ENCODE measurements around the gene ZNF804A. TPM values are rescaled to one million over a fixed set of nuclear protein-coding genes. Genes with fewer than 3 reads are reported as not detected.

Gene ZNF804A
- total and polyA plus RNA-seq, 4 donors, result 0.17 to 0.52 (median 0.26) TPM

DNA sequence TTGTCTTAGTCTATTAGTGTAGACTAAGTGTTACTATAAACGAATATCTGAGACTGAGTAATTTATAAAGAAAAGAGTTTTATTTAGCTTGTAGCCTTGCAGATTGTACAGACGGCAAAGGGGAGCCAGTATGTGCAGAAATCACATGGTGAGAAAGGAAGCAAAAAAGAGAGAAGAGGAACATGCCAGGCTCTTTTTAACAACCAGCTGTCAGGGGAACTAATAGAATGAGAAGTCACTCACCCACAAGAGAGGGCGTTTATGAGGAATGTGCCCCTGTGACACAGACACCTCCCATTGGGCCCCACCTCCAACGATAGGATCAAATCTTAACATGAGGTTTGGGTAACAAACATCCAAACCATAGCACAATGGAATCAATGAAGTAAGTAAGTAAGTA is 20.6 kb upstream of the ZNF804A start:
- 26 to 37% methylated on average over 4 of the region's 4 CpGs for WGBS, 2 donors
- H3K27ac ChIP-seq (ENCODE audit: low read depth in 1 of 2, low read length in 1 of 2), result no peak overlapping the region
- H3K4me3 ChIP-seq, result no peak overlapping the region
- TF ChIP-seq, protein P1, sequence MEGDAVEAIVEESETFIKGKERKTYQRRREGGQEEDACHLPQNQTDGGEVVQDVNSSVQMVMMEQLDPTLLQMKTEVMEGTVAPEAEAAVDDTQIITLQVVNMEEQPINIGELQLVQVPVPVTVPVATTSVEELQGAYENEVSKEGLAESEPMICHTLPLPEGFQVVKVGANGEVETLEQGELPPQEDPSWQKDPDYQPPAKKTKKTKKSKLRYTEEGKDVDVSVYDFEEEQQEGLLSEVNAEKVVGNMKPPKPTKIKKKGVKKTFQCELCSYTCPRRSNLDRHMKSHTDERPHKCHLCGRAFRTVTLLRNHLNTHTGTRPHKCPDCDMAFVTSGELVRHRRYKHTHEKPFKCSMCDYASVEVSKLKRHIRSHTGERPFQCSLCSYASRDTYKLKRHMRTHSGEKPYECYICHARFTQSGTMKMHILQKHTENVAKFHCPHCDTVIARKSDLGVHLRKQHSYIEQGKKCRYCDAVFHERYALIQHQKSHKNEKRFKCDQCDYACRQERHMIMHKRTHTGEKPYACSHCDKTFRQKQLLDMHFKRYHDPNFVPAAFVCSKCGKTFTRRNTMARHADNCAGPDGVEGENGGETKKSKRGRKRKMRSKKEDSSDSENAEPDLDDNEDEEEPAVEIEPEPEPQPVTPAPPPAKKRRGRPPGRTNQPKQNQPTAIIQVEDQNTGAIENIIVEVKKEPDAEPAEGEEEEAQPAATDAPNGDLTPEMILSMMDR (IDR thresholded peaks at IDR 0.05; ENCODE audit: control extremely low read depth, extremely low read depth), result no peak
- DNase-seq (no peak), ATAC-seq (ENCODE audit: insufficient read depth, low FRiP score) (no peak)
- no peaks in the 10 kb centered on the region for H3K4me1 ChIP-seq (ENCODE audit: control insufficient read depth in 5 of 5, insufficient read depth in 5 of 5, low read length in 5 of 5)
- H3K9me3 ChIP-seq (ENCODE audit: control insufficient read depth in 4 of 4, insufficient read depth in 3 of 4, low read length in 3 of 4), result no peaks in the 10 kb centered on the region
- H3K27me3 ChIP-seq (ENCODE audit: control insufficient read depth in 3 of 3, insufficient read depth in 3 of 3, low read length in 2 of 3), result no peaks in the 10 kb centered on the region
- H3K9ac ChIP-seq (ENCODE audit: insufficient read depth in 1 of 2, low read length in 2 of 2), result no peak overlapping the region
- H3K36me3 ChIP-seq (ENCODE audit: control insufficient read depth in 4 of 4, insufficient read depth in 4 of 4, low read length in 4 of 4), result no peaks in the 10 kb centered on the region

DNA sequence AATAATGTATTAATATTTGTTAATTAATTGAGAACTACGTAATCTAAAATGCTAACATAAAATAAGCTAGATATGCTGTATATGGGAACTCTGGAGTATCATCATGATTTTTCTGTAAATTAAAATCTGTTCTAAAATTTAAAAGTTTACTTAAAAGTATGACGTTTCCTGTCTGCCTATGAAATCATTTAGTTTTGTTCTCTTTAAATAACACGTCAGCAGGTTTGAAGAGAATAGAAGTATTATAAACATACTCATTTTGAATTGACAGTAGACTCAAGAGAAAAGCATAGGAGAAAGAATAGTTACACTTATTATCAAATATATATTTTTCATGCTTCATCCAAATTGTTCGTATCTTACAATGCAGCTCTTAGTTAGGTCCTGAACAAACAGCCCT is 19.1 kb upstream of the ZNF804A start:
- Histone ChIP-seq H3K4me1 (ENCODE audit: control insufficient read depth in 5 of 5, insufficient read depth in 5 of 5, low read length in 5 of 5) (no peaks in the 10 kb centered on the region), H3K36me3 (ENCODE audit: control insufficient read depth in 4 of 4, insufficient read depth in 4 of 4, low read length in 4 of 4) (no peaks in the 10 kb centered on the region), H3K4me3 (no peak overlapping the region), H3K9me3 (ENCODE audit: control insufficient read depth in 4 of 4, insufficient read depth in 3 of 4, low read length in 3 of 4) (no peaks in the 10 kb centered on the region), H3K27me3 (ENCODE audit: control insufficient read depth in 3 of 3, insufficient read depth in 3 of 3, low read length in 2 of 3) (no peaks in the 10 kb centered on the region), H3K9ac (ENCODE audit: insufficient read depth in 1 of 2, low read length in 2 of 2) (no peak overlapping the region), H3K27ac (ENCODE audit: low read depth in 1 of 2, low read length in 1 of 2) (no peak overlapping the region)
- no peak for ATAC-seq (ENCODE audit: insufficient read depth, low FRiP score)
- 80 to 89% methylated on average over 4 of the region's 4 CpGs for WGBS, 2 donors
- TF ChIP-seq, protein P1 (IDR thresholded peaks at IDR 0.05; ENCODE audit: control extremely low read depth, extremely low read depth), result no peak
- DNase-seq, result no peak

DNA sequence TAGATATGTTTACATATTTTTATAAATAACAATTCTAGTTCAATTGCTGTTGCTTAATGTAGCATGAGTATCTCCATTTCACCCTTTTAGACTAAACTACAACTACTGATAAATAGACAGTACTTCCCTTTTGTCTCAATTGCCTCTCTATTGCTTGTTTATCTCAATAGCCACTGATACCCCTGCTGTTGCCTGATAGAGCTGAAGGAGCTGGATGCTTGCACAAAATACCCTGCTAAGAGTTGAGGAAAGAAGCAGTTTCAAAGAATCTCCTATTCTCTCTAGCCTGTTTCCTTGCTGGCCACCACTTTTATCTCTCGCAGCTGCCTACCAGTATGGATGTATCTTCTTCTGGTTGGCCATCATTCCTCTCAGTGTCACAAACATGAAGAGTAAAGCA is 16.9 kb upstream of the ZNF804A start:
- TF ChIP-seq, protein P1 (IDR thresholded peaks at IDR 0.05; ENCODE audit: control extremely low read depth, extremely low read depth), result no peak
- ATAC-seq (ENCODE audit: insufficient read depth, low FRiP score) (no peak), DNase-seq (no peak)
- no peaks in the 10 kb centered on the region for H3K4me1 ChIP-seq (ENCODE audit: control insufficient read depth in 5 of 5, insufficient read depth in 5 of 5, low read length in 5 of 5)
- H3K9me3 ChIP-seq (ENCODE audit: control insufficient read depth in 4 of 4, insufficient read depth in 3 of 4, low read length in 3 of 4), result no peaks in the 10 kb centered on the region
- H3K4me3 ChIP-seq, result no peak overlapping the region
- no peak overlapping the region for H3K27ac ChIP-seq (ENCODE audit: low read depth in 1 of 2, low read length in 1 of 2)
- H3K9ac ChIP-seq (ENCODE audit: insufficient read depth in 1 of 2, low read length in 2 of 2), result no peak overlapping the region
- 78 to 93% methylated on average over 1 of the region's 1 CpG for WGBS, 2 donors
- no peaks in the 10 kb centered on the region for H3K27me3 ChIP-seq (ENCODE audit: control insufficient read depth in 3 of 3, insufficient read depth in 3 of 3, low read length in 2 of 3)
- no peaks in the 10 kb centered on the region for H3K36me3 ChIP-seq (ENCODE audit: control insufficient read depth in 4 of 4, insufficient read depth in 4 of 4, low read length in 4 of 4)

DNA sequence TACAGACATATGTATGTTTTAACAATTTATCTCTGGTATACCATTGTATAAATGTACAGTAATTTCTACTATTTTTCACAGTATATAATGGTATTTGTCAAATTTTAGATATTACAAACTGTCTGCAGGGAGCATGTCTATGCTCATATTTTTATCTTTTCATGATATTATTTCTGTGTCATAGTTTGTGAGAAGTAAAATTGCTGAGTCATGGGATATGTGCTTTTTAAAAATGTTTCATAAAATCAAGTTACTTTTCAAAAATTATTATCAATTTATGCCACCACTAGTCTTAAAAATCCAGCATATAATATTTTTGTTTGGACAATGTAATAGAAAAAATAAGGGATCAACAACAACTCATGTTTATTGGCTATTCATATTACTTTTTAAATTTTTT is 9.1 kb upstream of the ZNF804A start:
- ATAC-seq (ENCODE audit: insufficient read depth, low FRiP score), result no peak

More for the DNA sequence above, 9.1 kb upstream of the ZNF804A start:
- TF ChIP-seq, protein P1 (IDR thresholded peaks at IDR 0.05; ENCODE audit: control extremely low read depth, extremely low read depth), result no peak
- no peak overlapping the region for H3K4me3 ChIP-seq
- no peak overlapping the region for H3K9ac ChIP-seq (ENCODE audit: insufficient read depth in 1 of 2, low read length in 2 of 2)
- no peaks in the 10 kb centered on the region for H3K4me1 ChIP-seq (ENCODE audit: control insufficient read depth in 5 of 5, insufficient read depth in 5 of 5, low read length in 5 of 5)
- no peak for DNase-seq
- H3K9me3 ChIP-seq (ENCODE audit: control insufficient read depth in 4 of 4, insufficient read depth in 3 of 4, low read length in 3 of 4), result no peaks in the 10 kb centered on the region
- no peaks in the 10 kb centered on the region for H3K36me3 ChIP-seq (ENCODE audit: control insufficient read depth in 4 of 4, insufficient read depth in 4 of 4, low read length in 4 of 4)
- no peak overlapping the region for H3K27ac ChIP-seq (ENCODE audit: low read depth in 1 of 2, low read length in 1 of 2)
- no peaks in the 10 kb centered on the region for H3K27me3 ChIP-seq (ENCODE audit: control insufficient read depth in 3 of 3, insufficient read depth in 3 of 3, low read length in 2 of 3)

Measured in lung (tissue), 12 donors.